Prostate gland (tissue), 2 donors: ENCODE data around the gene SCAMP3.

Experiments
- POLR2A ChIP-seq: fragments of 450-650 bp; IDR thresholded peaks from one replicate; pipeline ENCODE4 v1.6.1; 2016; ENCODE audit warnings: antibody characterized with exemption, mild to moderate bottlenecking
- TF ChIP-seq, protein P1 (sequence below), 4 experiments: fragments of 200-600 bp in 2 of 4; fragments of 450-650 bp in 2 of 4; sonication (generic) in 2 of 4; IDR thresholded peaks; 1 replicate in 3 of 4; 2 replicates in 1 of 4; pipeline ENCODE4 v1.5.1; 2016 to 2019; ENCODE audit warnings: antibody characterized with exemption in 4 of 4, mild to moderate bottlenecking in 2 of 4, moderate library complexity in 2 of 4

- TF ChIP-seq, protein P1, sequence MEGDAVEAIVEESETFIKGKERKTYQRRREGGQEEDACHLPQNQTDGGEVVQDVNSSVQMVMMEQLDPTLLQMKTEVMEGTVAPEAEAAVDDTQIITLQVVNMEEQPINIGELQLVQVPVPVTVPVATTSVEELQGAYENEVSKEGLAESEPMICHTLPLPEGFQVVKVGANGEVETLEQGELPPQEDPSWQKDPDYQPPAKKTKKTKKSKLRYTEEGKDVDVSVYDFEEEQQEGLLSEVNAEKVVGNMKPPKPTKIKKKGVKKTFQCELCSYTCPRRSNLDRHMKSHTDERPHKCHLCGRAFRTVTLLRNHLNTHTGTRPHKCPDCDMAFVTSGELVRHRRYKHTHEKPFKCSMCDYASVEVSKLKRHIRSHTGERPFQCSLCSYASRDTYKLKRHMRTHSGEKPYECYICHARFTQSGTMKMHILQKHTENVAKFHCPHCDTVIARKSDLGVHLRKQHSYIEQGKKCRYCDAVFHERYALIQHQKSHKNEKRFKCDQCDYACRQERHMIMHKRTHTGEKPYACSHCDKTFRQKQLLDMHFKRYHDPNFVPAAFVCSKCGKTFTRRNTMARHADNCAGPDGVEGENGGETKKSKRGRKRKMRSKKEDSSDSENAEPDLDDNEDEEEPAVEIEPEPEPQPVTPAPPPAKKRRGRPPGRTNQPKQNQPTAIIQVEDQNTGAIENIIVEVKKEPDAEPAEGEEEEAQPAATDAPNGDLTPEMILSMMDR (IDR thresholded peaks at IDR 0.05) = peak in 1 of 4 experiments; percentile 40
- TF ChIP-seq POLR2A = peak; percentile 68
Observed at GRCh38 chr1:155255243-155256007, 6.7 kb downstream of the SCAMP3 start, which contains the start of gene ENTREP3.
